Stimulated activated CD8-positive, alpha-beta memory T cell treated with anti-CD3 and anti-CD28 coated beads, Interleukin-2, amount 100 ng/mL, for 48 hours (primary cell): Measurements from ENCODE around the gene FTL.
"Not testable (repeated sequence)": the region's sequence is repeated elsewhere in the genome, so short reads cannot be mapped to it uniquely, and the experiment has no call there.

Experiments
- DNase-seq, 2 donors: peaks; one replicate each; pipeline ENCODE4 v3.0.0-alpha.2; 2020; ENCODE audit warnings: low read depth in 2 of 2

Gene FTL

GRCh38 chr19:48965040-48965805, at the start of gene FTL:
Gene FTL (plus strand): TSS chr19:48965309. CDS start chr19:48965508, 199 bp downstream.
- DNase-seq = peak; percentile 92

- no peak for DNase-seq
Observed at GRCh38 chr19:48915757-48916156, 49.4 kb upstream of the FTL start.

- DNase-seq = no peak
Observed at GRCh38 chr19:48918071-48918470, 47.0 kb upstream of the FTL start.

GRCh38 chr19:48918801-48919247, 46.3 kb upstream of the FTL start:
- DNase-seq = no peak

- not testable (repeated sequence) for DNase-seq
Observed at GRCh38 chr19:48919271-48919670, 45.8 kb upstream of the FTL start.

- no peak for DNase-seq
Observed at GRCh38 chr19:48920949-48921348, 44.2 kb upstream of the FTL start.

GRCh38 chr19:48921721-48922500, 43.2 kb upstream of the FTL start:
- DNase-seq = no peak

- DNase-seq = no peak
Observed at GRCh38 chr19:48922548-48923490, 42.3 kb upstream of the FTL start.

- no peak for DNase-seq
Observed at GRCh38 chr19:48925240-48925843, 39.8 kb upstream of the FTL start.

- not testable (repeated sequence) for DNase-seq
Observed at GRCh38 chr19:48925890-48926289, 39.2 kb upstream of the FTL start.

GRCh38 chr19:48926909-48927308, 38.2 kb upstream of the FTL start:
- DNase-seq = no peak

GRCh38 chr19:48927692-48928091, 37.4 kb upstream of the FTL start:
- not testable (repeated sequence) for DNase-seq

GRCh38 chr19:48928164-48929025, 36.7 kb upstream of the FTL start:
- DNase-seq = no peak

- peak; percentile 61 to 73 for DNase-seq
Observed at GRCh38 chr19:48933382-48933932, 31.7 kb upstream of the FTL start, which contains the start of gene DHDH. Gene DHDH (plus strand): TSS chr19:48933699. CDS start chr19:48933722, 23 bp downstream.

- no peak for DNase-seq
Observed at GRCh38 chr19:48934837-48935236, 30.3 kb upstream of the FTL start.

- no peak for DNase-seq
Observed at GRCh38 chr19:48935864-48936263, 29.2 kb upstream of the FTL start.

GRCh38 chr19:48938256-48938655, 26.9 kb upstream of the FTL start:
- no peak for DNase-seq

- no peak for DNase-seq
Observed at GRCh38 chr19:48940902-48941301, 24.2 kb upstream of the FTL start.

GRCh38 chr19:48943081-48943480, 22.0 kb upstream of the FTL start:
- DNase-seq = no peak

GRCh38 chr19:48945415-48945814, 19.7 kb upstream of the FTL start:
- DNase-seq = no peak
